NCI-H2227 (cell line): ENCODE results near the gene ZNF555.
"Not testable (repeated sequence)": the region's sequence is repeated elsewhere in the genome, so short reads cannot be mapped to it uniquely, and the experiment has no call there.

Experiments used
- DNase-seq: peaks from one replicate; lab custom pipeline; 2025; ENCODE audit not compliant: unreplicated experiment; lab: John Stamatoyannopoulos, UW

ZNF555 gene

DNA sequence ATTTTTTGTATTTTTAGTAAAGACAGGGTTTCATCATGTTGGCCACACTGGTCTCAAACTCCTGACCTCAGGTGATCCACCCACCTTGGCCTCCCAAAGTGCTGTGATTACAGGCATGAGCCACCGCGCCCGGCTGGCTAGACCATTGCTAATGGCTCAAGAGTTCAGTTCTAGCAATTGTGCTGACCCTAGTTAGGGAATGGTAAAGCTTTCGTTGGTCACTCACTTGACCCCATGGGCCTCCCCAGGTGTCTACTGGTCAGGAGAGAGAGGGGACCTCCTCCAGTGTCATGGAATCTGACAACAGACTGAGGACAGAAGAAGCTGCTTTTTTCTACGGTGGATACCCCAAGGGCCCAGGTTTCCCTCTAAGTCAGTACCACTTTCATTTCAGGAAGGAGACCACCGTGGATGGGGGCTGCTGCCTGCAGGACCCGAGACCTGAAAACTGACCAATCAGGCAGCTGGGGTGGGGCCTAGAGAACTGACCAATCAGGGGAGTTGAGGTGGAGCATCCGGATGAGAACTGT is 25.3 kb downstream of the ZNF555 start:
- DNase-seq, result no peak

DNA sequence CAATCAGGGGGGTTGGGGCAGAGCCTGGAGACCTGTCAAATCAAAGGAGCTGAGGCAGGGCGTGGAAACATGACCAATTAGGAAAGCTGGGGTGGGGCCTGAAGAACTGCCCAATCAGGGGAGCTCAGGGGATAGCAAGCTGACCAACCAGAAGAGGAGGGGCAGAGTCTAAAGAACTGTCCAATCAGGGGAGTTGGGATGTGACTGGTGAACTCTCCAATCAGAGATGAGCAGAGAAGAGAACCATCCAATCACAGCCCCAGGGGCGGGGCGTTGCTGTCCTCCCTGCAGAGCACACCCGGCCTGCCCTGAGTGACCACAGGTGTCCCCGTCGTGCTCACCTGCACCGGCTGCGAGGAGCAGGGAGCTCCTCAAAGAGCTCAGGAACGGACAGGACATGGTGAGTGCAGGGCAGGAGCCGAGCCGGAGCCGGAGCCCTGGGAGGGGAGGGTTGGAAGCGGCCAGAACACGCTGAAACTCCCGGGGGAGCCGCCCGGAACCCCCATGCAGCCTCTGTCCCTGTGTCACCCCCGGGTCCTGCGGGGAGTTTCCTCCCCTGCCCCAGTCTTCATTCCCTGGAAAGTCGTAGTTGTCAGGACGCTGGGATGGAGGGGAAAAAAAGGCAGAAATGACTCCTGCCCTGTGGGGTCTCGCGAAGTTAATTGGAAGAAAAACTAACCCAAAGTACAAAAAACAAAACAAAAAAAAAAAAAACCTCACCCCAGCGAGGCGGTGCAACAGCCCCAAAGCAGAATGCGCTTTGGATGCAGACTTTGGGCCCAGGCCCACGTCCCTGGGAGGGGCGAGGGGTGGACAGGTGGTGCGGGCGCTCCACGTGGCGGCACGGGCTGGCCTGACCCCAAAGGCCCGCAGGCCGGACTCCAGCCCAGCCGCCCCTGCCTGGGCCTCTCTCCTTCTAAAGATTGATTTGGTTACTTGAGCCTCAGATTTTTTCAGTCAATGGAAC is 26.0 kb downstream of the ZNF555 start, which contains the start of gene ZNF556:
Gene ZNF556, plus strand, starts transcription at position 311 of the 967 bp plus-strand sequence. Its CDS starts 87 bp downstream, at position 398.
- DNase-seq, result peak; percentile 67

DNA sequence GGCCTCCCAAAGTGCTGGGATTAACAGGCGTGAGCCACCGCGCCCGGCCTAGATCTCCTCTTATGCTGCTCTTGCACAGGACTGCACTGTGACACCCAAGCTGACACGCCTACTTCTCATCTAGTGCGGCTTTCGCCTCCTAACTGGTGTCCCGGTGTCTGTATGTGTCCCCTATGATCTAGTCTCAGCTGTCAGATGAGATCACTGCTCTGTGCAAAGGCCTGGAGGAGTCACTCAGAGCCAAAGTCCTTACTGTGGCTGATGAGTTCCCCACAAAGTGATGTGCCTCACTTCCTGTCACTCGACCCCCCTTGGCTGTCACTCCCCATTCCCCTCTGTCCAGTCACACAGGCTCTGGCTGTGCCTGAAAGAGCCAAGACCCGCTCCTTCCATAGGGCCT is 28.3 kb downstream of the ZNF555 start:
- DNase-seq, result no peak

DNA sequence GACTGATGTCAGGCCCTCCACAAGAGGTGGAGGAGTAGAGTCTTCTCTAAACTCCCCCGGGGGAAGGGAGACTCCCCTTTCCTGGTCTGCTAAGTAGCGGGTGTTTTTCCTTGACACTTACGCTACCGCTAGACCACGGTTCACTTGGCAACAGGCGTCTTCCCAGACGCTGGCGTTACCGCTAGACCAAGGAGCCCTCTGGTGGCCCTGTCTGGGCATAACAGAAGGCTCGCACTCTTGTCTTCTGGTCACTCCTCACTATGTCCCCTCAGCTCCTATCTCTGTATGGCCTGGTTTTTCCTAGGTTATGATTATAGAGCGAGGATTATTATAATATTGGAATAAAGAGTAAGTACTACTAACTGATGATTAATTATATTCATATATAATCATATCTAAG is 30.9 kb downstream of the ZNF555 start:
- not testable (repeated sequence) for DNase-seq

DNA sequence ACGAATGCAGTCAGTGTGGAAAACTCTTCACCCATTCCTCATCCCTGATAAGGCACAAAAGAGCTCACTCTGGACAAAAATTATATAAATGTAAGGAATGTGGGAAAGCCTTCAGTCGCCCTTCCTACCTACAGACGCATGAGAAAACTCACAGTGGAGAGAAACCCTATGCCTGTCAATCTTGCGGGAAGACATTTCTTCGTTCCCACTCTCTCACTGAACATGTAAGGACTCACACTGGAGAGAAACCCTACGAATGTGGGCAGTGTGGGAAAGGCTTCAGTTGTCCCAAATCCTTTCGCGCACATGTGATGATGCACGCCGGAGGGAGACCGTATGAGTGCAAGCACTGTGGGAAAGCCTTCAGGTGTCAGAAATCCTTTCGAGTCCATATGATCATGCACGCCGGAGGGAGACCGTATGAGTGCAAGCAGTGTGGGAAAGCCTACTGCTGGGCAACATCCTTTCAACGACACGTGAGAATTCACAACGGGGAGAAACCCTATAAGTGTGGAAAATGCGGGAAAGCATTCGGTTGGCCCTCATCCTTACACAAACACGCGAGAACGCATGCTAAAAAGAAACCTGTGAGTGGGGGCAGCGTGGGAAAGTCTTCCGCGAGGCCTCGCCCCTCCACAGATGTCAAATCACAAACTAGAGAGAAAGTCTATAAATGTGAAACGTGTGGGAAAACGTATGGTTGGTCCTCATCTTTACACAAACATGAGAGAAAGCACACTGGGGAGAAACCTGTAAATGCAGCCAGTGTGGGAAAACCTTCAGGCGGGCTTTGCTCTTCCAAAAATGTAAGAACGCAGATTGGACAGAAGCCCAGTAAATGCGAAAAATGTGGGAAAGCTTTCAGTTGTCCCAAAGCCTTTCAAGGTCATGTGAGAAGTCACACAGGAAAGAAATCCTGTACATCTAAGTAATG is 36.4 kb downstream of the ZNF555 start:
- no peak for DNase-seq

DNA sequence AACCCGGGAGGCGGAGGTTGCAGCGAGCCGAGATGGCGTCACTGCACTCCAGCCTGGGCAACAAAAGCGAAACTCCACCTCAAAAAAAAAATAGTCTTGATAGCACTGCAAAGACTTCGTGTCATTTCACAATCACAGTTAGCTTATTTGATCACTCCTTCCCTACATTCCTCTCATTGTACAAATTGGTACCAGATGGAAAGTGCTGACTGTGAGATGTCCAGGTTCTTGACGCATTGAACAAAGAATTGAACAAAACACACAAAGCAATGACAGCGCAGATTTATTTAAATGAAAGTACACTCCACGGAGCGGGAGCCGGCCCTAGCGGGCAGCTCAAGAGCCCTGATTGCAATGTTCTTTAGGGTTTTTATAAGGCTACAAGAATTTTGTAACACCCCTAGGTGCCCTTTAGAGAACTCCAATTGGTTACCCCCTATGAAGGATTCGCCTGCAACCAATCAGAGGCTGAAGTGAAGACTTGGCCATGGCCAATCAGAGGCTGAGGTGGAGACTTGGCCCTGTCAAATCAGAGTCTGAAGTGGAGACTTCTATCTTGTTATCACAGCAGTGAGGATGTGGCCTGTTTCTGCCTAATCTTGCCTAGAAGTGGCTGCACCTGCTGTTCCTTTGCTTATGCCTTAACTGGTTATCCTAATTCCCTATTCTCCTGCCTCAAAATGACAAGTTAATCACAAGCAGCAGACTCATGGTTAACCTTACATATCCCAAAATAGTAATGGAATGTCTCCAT is 42.6 kb downstream of the ZNF555 start:
- DNase-seq, result no peak

DNA sequence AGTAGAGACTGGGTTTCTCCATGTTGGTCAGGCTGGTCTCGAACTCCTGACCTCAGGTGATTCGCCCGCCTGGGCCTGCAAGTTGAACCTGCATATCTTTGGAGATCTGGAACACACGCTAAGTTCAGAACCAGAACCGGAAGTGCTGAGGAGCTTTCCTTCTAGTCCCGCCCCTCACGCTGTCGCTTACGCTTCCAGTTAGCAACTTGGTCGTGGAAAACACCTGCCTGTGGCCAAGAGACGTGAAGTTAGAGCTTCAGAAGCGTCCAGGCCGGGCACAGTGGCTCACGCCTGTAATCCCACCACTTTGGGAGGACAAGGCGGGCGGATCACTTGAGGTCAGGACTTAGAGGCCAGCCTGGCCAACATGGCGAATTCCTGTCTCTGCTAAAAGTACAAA is 44.5 kb downstream of the ZNF555 start:
- no peak for DNase-seq

DNA sequence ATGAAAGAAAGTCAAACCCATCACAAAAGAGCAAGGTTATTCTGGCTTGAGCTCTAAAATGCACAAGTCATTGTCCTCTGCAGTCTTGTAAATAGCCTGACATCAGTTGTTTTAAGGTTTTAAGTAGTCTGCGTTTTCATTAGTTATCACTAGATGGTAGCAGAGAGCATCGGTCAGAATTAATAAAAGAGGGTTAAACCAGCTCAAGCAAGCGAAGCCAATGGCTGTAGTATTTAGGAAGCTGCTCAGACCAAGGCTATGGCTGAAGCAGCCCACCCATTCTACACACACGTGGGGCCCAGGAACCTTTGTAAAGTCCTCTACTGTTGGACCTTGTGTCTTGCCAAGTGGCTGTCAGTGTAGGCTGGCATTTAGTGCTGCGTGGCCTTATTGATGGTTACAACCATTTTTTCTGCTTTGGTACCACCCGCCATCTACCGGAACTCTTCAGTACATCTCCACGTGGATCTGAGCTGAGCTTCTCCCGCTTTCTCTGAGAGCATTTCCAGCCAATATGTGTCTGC is 46.2 kb downstream of the ZNF555 start:
- peak; percentile 68 for DNase-seq

DNA sequence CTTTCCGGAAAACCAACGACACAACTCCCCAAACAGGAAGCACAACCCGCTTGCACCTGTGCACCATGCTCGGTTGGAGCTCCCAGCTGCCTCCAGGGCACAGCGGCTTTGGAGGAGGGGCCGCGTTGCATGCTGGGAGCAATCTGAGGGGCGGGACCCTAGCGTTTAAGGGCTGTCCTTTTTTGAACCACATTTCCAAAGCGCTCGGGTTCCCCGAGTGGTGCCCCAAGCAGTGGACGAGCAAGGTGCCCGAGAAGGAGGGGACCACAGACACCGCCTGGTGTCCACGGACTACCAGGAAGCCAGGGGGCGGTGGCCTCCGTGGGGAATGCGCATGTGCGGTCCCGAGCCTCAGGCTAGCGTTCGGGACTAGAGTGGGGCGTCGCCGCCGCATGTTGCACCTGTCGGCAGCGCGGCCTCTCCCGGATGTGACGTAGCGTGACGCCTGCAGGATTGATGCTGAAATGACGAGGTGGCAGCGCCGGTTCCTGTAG is 47.5 kb downstream of the ZNF555 start:
- DNase-seq, result no peak

DNA sequence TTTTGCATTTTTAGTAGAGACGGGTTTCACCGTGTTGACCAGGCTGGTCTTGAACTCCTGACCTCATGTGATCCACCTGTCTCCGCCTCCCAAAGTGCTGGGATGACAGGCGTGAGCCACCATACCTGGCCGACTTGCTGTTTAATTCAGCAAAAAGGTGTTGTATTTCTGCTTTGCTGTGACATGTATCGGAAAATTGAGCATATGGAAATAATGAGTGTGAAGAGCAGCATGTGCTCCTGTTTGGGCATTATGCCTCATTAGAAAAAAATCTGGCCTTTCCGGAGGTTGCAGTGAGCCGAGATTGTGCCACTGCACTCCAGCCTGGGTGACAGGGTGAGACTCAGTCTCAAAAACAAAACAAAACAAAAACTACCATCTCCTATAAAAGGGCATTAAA is 49.3 kb downstream of the ZNF555 start:
- not testable (repeated sequence) for DNase-seq

DNA sequence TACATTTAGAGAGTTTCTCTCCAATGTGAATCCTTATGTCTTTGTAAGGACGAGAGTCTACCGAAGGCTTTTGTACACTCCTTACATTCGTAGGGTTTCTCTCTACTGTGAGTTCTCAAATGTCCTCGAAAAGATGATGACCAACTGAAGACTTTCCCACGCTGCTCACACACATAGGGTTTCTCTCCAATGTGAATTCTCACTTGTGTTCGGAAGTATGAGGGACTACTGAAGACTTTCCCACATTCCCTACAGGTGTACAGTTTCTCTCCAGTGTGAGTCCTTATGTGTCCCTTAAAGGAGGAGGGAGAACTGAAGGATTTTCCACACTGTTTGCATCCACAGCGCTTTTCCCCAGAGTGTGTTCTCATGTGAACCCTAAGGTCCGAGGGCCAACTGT is 55.4 kb downstream of the ZNF555 start:
- no peak for DNase-seq

DNA sequence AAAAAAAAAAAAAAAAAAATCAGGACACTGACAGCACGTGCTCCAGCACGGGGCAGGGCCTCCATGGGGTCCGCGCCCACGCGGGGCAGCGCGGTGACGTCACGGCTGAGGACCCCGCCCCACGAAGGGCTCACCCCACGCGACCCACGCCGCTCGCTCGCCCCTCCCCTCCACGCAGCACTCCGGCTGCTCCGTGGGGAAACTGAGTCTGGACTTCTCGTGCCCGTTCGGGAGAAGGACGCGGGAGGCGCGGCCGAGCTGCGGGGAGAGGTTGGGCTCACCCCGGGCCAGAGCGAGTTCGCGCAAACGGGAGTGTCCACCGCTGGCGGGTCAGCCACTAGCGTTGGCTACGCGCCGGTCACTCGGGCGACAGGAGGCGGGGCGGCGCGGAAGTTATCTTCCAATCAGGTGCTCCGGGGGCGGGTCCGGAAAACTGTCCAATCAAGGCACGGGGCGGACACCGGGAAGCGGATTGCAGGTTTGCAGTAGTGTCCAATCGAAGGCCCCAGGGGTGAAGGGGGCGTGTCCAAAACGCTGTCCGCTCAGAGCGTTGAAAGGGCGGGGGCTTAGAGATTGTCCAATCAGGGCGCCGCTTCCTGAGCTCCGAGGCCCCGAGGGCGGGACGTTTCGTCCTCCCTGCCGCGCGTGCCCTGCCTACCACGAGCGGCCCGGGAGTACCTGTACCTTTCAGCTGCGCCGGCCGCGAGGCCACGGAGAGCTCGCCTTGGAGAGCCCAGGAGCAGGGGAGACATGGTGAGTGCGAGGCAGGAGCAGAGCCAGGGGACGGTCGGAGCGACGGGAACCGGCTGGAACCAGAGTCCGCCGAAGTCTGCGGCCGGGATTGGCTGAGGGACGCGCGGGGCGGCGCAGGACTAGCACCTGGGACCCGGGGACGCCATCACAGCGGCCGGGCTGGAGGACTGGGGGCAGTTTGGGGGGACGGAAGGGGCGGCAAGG is 59.3 kb downstream of the ZNF555 start, which contains the start of gene ZNF57:
Gene ZNF57, plus strand, starts transcription at position 633 of the 957 bp plus-strand sequence. Its CDS starts 118 bp downstream, at position 751.
- DNase-seq, result peak; percentile 98

DNA sequence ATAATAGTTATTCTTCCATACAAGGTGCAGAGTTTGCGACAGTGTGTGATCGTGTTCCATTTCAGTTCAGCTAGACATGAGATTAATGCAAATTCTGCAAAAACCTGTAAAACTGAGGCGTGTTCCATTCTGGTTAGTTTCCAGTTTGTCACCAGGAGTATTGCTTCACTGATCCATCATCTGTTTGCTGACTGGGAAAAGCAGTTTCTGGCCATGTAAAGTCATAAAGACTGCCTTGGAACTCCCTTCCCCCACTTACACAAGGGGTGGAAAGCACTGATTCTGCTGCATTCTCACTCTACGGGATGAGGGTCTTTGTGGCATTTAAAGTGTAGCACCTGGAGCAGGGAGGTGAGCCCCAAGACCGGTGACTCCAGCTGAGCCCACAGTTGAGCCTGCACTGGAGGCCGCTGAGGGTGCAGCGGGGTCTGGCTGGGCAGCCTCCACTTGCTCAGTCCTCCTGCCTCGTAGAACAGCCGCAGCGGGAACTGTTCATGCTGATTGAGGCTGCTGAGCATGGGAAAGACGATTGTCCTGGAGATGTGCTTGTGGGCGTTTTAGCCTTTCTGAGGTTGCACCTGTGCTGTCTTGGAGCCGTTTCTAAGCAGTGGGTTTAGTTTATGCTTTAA is 61.4 kb downstream of the ZNF555 start:
- no peak for DNase-seq

DNA sequence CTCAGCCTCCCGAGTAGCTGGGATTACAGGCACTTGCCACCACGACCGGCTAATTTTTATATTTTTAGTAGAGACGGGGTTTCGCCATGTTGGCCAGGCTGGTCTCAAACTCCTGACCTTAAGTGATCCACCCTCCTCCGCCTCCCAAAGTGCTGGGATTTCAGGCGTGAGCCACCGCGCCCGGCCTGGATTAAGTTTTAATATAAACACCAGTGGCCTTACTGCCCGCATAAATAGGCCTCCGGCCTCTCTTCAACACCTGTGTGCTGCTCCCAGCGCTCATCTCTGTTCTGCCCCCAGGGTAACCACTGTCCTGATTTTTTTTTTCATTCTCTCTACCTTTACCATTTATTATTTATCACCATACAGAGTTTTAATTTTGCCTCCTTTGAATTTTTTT is 62.1 kb downstream of the ZNF555 start:
- not testable (repeated sequence) for DNase-seq

DNA sequence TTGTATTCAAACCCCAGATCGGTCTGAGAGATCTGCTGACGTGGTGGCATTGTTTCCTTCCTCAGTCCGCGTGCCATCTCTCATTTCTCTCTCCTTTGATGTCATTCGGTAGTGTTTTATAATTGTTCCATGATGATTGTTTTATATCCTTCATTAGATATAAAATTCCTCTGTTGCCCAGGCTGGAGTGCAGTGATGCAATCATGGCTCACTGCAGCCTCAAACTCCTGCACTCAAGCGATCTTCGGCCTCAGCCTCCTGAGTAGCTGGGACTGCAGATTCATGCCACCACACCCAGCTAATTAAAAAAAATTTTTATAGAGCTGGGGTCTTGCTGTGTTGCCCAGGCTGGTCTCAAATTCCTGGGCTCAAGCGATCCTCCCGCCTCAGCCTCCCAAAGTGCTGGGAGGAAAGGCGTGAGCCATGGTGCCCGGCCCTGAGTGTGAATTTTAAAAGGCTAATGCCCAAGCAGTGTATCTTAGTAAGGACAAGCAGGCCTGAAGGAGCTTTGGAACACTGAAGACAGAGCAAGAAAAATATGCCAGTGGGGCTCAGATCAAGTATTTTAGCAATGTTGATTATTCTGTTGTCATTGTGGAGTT is 64.7 kb downstream of the ZNF555 start:
- no peak for DNase-seq

DNA sequence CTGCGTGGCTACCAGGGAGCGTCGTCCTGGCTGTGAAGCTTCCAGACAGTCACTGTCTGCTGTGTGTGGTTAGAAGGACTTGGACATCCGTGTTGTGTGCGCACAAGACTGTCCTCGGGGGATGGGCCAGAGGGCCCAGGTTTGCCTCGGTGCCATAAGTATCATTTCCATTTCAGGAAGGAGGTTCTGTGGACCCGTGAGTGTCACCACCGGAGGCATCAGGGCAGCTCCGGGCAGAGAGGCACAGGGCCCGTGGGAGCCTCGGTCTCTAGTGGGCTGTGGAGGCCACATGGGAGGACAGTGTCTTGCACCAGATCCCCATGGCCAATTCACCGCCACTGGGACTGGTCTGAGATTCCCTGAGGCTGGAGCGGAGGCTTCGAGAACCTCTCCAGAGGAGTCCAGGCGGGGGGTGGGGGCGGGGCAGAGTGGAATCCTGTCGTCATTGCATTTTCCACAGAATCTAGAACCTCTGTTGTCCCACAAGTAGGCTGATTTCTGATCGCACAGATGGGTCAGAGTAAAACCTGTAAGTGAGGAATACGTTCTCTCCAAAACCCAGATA is 65.4 kb downstream of the ZNF555 start:
- DNase-seq, result no peak
